SK-N-SH treated with all-trans-retinoic acid at 6 μM for 48 hours (cell line): ENCODE data around the gene LTBP1.

ENCODE experiments used
- ATAC-seq: fragments of 200-7000 bp; cut with Tn5 transposase; 3 replicates; pipeline ENCODE4 v1.9.1; 2020; ENCODE audit warnings: mild to moderate bottlenecking, moderate library complexity
- ARNTL ChIP-seq: fragments of 450-650 bp; formaldehyde crosslinking; IDR thresholded peaks from 2 replicates; pipeline ENCODE4 v1.5.0; 2020; ENCODE audit warnings: low read depth, mild to moderate bottlenecking, moderate library complexity, borderline replicate concordance
- BACH2 ChIP-seq: fragments of 250-450 bp; sonication (Bioruptor Pico); IDR thresholded peaks from 2 replicates; pipeline ENCODE4 v1.9.0; 2021; ENCODE audit warnings: mild to moderate bottlenecking, borderline replicate concordance
- CREB5 ChIP-seq: fragments of 250-450 bp; sonication (Bioruptor Pico); IDR thresholded peaks from 2 replicates; pipeline ENCODE4 v1.5.1; 2020; ENCODE audit warnings: low read depth, mild to moderate bottlenecking, moderate library complexity
- CSDC2 ChIP-seq: fragments of 250-450 bp; sonication (Bioruptor Pico); IDR thresholded peaks from 2 replicates; pipeline ENCODE4 v1.5.0; 2020; ENCODE audit warnings: mild to moderate bottlenecking, moderate library complexity
- CSRNP3 ChIP-seq: fragments of 250-450 bp; sonication (Bioruptor Pico); IDR thresholded peaks from 2 replicates; pipeline ENCODE4 v1.5.1; 2021; ENCODE audit warnings: mild to moderate bottlenecking, moderate library complexity
- ESRRG ChIP-seq: fragments of 250-450 bp; sonication (Bioruptor Pico); IDR thresholded peaks from 2 replicates; pipeline ENCODE4 v1.6.1; 2021; ENCODE audit warnings: mild to moderate bottlenecking
- GLIS3 ChIP-seq: fragments of 250-450 bp; sonication (Bioruptor Pico); IDR thresholded peaks from 2 replicates; pipeline ENCODE4 v1.5.0; 2020; ENCODE audit warnings: mild to moderate bottlenecking, moderate library complexity
- ISL1 ChIP-seq: fragments of 250-450 bp; sonication (Bioruptor Pico); IDR thresholded peaks from 2 replicates; pipeline ENCODE4 v2.1.2; 2022; ENCODE audit warnings: mild to moderate bottlenecking, moderate library complexity
- OSR1 ChIP-seq: fragments of 250-450 bp; sonication (Bioruptor Pico); IDR thresholded peaks from 2 replicates; pipeline ENCODE4 v1.8.0; 2022; ENCODE audit warnings: moderate library complexity, mild to moderate bottlenecking, inconsistent platforms
- PATZ1 ChIP-seq: fragments of 250-450 bp; sonication (Bioruptor Pico); IDR thresholded peaks from 2 replicates; pipeline ENCODE4 v1.8.0; 2020; ENCODE audit warnings: mild to moderate bottlenecking, moderate library complexity, borderline replicate concordance
- POU6F1 ChIP-seq: fragments of 250-450 bp; sonication (Bioruptor Pico); IDR thresholded peaks from 2 replicates; pipeline ENCODE4 v1.8.0; 2021; ENCODE audit warnings: low read depth, mild to moderate bottlenecking, moderate library complexity, borderline replicate concordance
- PPARA ChIP-seq: fragments of 250-450 bp; sonication (Bioruptor Pico); IDR thresholded peaks from 2 replicates; pipeline ENCODE4 v1.5.0; 2020; ENCODE audit warnings: mild to moderate bottlenecking, borderline replicate concordance
- RARB ChIP-seq: fragments of 250-450 bp; sonication (Bioruptor Pico); IDR thresholded peaks from 2 replicates; pipeline ENCODE4 v1.8.0; 2021; ENCODE audit warnings: mild to moderate bottlenecking, moderate library complexity
- SNAI2 ChIP-seq: fragments of 250-450 bp; sonication (Bioruptor Pico); IDR thresholded peaks from 2 replicates; pipeline ENCODE4 v1.5.0; 2020; ENCODE audit warnings: mild to moderate bottlenecking, moderate library complexity
- TCF4 ChIP-seq: fragments of 250-450 bp; sonication (Bioruptor Pico); IDR thresholded peaks from 2 replicates; pipeline ENCODE4 v1.8.0; 2021; ENCODE audit warnings: mild to moderate bottlenecking, moderate library complexity, borderline replicate concordance
- TOX ChIP-seq: fragments of 250-450 bp; sonication (Bioruptor Pico); IDR thresholded peaks from 2 replicates; pipeline ENCODE4 v1.8.0; 2021; ENCODE audit warnings: mild to moderate bottlenecking, moderate library complexity, borderline replicate concordance
- TSHZ2 ChIP-seq: fragments of 250-450 bp; sonication (Bioruptor Pico); IDR thresholded peaks from 2 replicates; pipeline ENCODE4 v1.5.0; 2020; ENCODE audit warnings: mild to moderate bottlenecking, moderate library complexity
- ZC3H10 ChIP-seq: fragments of 250-450 bp; sonication (Bioruptor Pico); IDR thresholded peaks from 2 replicates; pipeline ENCODE4 v1.5.1; 2021; ENCODE audit warnings: mild to moderate bottlenecking, moderate library complexity
- ZFP3 ChIP-seq: fragments of 250-450 bp; sonication (Bioruptor Pico); IDR thresholded peaks from 2 replicates; pipeline ENCODE4 v1.5.0; 2020; ENCODE audit warnings: mild to moderate bottlenecking, moderate library complexity
- ZFP30 ChIP-seq: fragments of 450-650 bp; formaldehyde crosslinking; IDR thresholded peaks from 2 replicates; pipeline ENCODE4 v1.5.0; 2022; ENCODE audit warnings: mild to moderate bottlenecking, moderate library complexity
- ZNF565 ChIP-seq: fragments of 450-650 bp; formaldehyde crosslinking; conservative IDR thresholded peaks from 2 replicates; pipeline ENCODE4 v1.5.0; 2020; ENCODE audit warnings: low read depth, mild to moderate bottlenecking, moderate library complexity
- ZNF70 ChIP-seq: fragments of 450-650 bp; formaldehyde crosslinking; IDR thresholded peaks from 2 replicates; pipeline ENCODE4 v1.5.0; 2020; ENCODE audit warnings: mild to moderate bottlenecking, moderate library complexity
- ZNF8 ChIP-seq: fragments of 450-650 bp; formaldehyde crosslinking; IDR thresholded peaks from 2 replicates; pipeline ENCODE4 v1.5.0; 2020; ENCODE audit warnings: mild to moderate bottlenecking, moderate library complexity

The LTBP1 gene

GRCh38 chr2:33158482-33159003 lies 211.8 kb downstream of the LTBP1 start:
- TF ChIP-seq RARB (CRISPR knock-in tag) (no peak), PATZ1 (peak; percentile 81; the same call in 1 of the 2 replicates)
- TF ChIP-seq, all 23 proteins: peak for 1
- ATAC-seq = peak; percentile 84

- TF ChIP-seq PATZ1 (0 out of 2 replicates have a peak, but pooled peaks have one; percentile 10), TSHZ2 (CRISPR knock-in tag) (no peak)
- ATAC-seq = peak; percentile 6; the same call in 1 of the 3 replicates
These were observed 213.4 kb downstream of the LTBP1 start for GRCh38 chr2:33160191-33160590.

GRCh38 chr2:33166287-33166881 lies 219.6 kb downstream of the LTBP1 start:
- ATAC-seq = peak; percentile 93
- no peak for TF ChIP-seq ZNF565
- TF ChIP-seq OSR1 (CRISPR knock-in tag) = no peak
- TF ChIP-seq TOX (CRISPR knock-in tag) = peak; percentile 93
- no peak for TF ChIP-seq CREB5 (CRISPR knock-in tag)
- no peak for TF ChIP-seq ARNTL (CRISPR knock-in tag)
- no peak for TF ChIP-seq ZNF8
- peak; percentile 87 for TF ChIP-seq ZC3H10 (CRISPR knock-in tag)
- TF ChIP-seq ISL1 (CRISPR knock-in tag) = peak; percentile 87
- TF ChIP-seq GLIS3 = no peak
- no peak for TF ChIP-seq TCF4 (CRISPR knock-in tag)
- TF ChIP-seq PPARA (CRISPR knock-in tag) = no peak
- TF ChIP-seq ESRRG = no peak
- no peak for TF ChIP-seq ZFP30 (CRISPR knock-in tag)
- TF ChIP-seq ZFP3 = no peak
- TF ChIP-seq POU6F1 = peak; percentile 92; the same call in 1 of the 2 replicates
- peak; percentile 91; the same call in 1 of the 2 replicates for TF ChIP-seq RARB (CRISPR knock-in tag)
- TF ChIP-seq BACH2 (CRISPR knock-in tag) = no peak
- 0 out of 2 replicates have a peak, but pooled peaks have one; percentile 60 for TF ChIP-seq CSDC2
- TF ChIP-seq SNAI2 (CRISPR knock-in tag) = no peak
- peak; percentile 75; the same call in 1 of the 2 replicates for TF ChIP-seq PATZ1
- TF ChIP-seq CSRNP3 (CRISPR knock-in tag) = no peak
- no peak for TF ChIP-seq ZNF70 (CRISPR knock-in tag)
